HFFc6 (cell line): ENCODE measurements around the gene CBFA2T2. TPM values are rescaled to one million over a fixed set of nuclear protein-coding genes. Genes with fewer than 3 reads are reported as not detected.
"Not testable (repeated sequence)": the region's sequence is repeated elsewhere in the genome, so short reads cannot be mapped to it uniquely, and the experiment has no call there.

Experiments
- DNase-seq: peaks from one replicate; pipeline ENCODE4 v3.0.0-alpha.2; 2018
- H3K27ac Mint-ChIP-seq: 2 replicates; pipeline ENCODE4 v1.8.0; 2020; ENCODE audit warnings: mild to moderate bottlenecking, mixed read lengths
- H3K27me3 Mint-ChIP-seq: 2 replicates; pipeline ENCODE4 v1.8.0; 2021; ENCODE audit warnings: mild to moderate bottlenecking, moderate library complexity, mixed read lengths; ENCODE audit not compliant: insufficient read depth
- H3K36me3 Mint-ChIP-seq: 2 replicates; pipeline ENCODE4 v1.8.0; 2021; ENCODE audit warnings: low read depth, mixed read lengths
- H3K4me1 Mint-ChIP-seq: 2 replicates; pipeline ENCODE4 v1.8.0; 2020; ENCODE audit warnings: low read depth, mixed read lengths
- H3K4me3 Mint-ChIP-seq: 2 replicates; pipeline ENCODE4 v1.8.0; 2020; ENCODE audit warnings: mild to moderate bottlenecking, moderate library complexity, mixed read lengths
- H3K9me3 Mint-ChIP-seq: 2 replicates; pipeline ENCODE4 v1.8.0; 2020; ENCODE audit warnings: mild to moderate bottlenecking, mixed read lengths
- total RNA-seq, 6 experiments: library from RNA; stranded (reverse); fragmentation: NEBNext Ultra II Directional; extraction: Animal tissue kit (Norgen Biotek cat#: 25700); gene quantifications; 2 replicates in 1 of 6; 3 replicates in 5 of 6; pipeline ENCODE4 v1.2.3, GENCODE V29; 2021
- TF ChIP-seq, protein P1 (sequence below): fragments of 200-600 bp; sonication (generic); IDR thresholded peaks from 2 replicates; pipeline ENCODE4 v1.5.0; 2021; ENCODE audit warnings: antibody characterized with exemption, mild to moderate bottlenecking

CBFA2T2 gene
- total RNA-seq, 6 experiments from 2014 or later = 7.0 to 9.1 (median 8.0) TPM

- Mint-ChIP-seq H3K27me3 (no peaks in the 10 kb centered on the region; the same call in 1 of the 2 replicates), H3K36me3 (no peaks in the 10 kb centered on the region), H3K4me3 (peak overlapping the region; percentile 61), H3K27ac (peak overlapping the region; percentile 77), H3K9me3 (no peaks in the 10 kb centered on the region), H3K4me1 (peaks cover 29% of the 10 kb centered on the region)
- TF ChIP-seq, protein P1, sequence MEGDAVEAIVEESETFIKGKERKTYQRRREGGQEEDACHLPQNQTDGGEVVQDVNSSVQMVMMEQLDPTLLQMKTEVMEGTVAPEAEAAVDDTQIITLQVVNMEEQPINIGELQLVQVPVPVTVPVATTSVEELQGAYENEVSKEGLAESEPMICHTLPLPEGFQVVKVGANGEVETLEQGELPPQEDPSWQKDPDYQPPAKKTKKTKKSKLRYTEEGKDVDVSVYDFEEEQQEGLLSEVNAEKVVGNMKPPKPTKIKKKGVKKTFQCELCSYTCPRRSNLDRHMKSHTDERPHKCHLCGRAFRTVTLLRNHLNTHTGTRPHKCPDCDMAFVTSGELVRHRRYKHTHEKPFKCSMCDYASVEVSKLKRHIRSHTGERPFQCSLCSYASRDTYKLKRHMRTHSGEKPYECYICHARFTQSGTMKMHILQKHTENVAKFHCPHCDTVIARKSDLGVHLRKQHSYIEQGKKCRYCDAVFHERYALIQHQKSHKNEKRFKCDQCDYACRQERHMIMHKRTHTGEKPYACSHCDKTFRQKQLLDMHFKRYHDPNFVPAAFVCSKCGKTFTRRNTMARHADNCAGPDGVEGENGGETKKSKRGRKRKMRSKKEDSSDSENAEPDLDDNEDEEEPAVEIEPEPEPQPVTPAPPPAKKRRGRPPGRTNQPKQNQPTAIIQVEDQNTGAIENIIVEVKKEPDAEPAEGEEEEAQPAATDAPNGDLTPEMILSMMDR = no peak
- DNase-seq = no peak
These were observed 41.4 kb downstream of the CBFA2T2 start for GRCh38 chr20:33531047-33531877.

GRCh38 chr20:33531885-33532284 lies 42.0 kb downstream of the CBFA2T2 start:
- peak overlapping the region; percentile 61; the same call in 1 of the 2 replicates for H3K4me3 Mint-ChIP-seq
- H3K4me1 Mint-ChIP-seq = peaks cover 29% of the 10 kb centered on the region
- no peak for DNase-seq
- H3K27ac Mint-ChIP-seq = peak overlapping the region; percentile 77
- H3K27me3 Mint-ChIP-seq = no peaks in the 10 kb centered on the region; the same call in 1 of the 2 replicates
- H3K9me3 Mint-ChIP-seq = no peaks in the 10 kb centered on the region
- H3K36me3 Mint-ChIP-seq = no peaks in the 10 kb centered on the region
- TF ChIP-seq, protein P1 = no peak

DNA sequence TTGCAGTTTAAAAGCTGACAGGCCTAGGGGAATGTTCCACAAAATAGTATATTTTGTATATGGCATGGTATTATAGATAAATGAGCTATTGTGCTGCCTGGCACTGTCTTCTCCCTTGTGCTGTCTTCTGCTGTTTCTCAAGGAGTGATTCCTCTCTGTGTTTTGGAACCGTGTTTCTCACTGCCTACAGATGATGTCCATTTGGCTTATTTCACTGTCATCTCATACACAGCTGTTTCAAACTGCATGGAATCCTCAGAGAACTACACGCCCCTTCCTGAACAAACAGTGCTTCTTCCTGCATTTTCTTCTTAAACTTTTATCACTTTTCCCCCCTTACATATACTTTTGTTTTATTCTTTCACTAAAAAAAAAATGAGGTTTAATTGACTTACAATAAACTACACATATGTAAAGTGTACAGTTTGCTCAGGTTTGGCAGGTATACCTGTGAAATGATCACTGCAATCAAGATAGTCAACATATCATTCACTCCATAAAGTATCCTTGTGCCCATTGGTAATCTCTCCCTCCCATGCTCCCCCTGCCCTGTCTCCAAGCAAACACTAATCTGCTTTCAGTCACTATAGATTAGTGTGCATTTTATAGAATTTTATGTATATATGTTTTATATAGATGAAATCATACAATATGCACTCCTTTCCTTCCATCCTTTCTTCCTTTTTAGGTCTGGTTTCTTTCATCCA lies 43.0 kb downstream of the CBFA2T2 start:
- no peak overlapping the region for H3K4me3 Mint-ChIP-seq
- DNase-seq = no peak
- H3K27me3 Mint-ChIP-seq = no peaks in the 10 kb centered on the region; the same call in 1 of the 2 replicates
- peaks cover 5% of the 10 kb centered on the region; the same call in 1 of the 2 replicates for H3K36me3 Mint-ChIP-seq
- TF ChIP-seq, protein P1 = no peak
- H3K9me3 Mint-ChIP-seq = no peaks in the 10 kb centered on the region
- peaks cover 29% of the 10 kb centered on the region for H3K4me1 Mint-ChIP-seq
- H3K27ac Mint-ChIP-seq = no peak overlapping the region

DNA sequence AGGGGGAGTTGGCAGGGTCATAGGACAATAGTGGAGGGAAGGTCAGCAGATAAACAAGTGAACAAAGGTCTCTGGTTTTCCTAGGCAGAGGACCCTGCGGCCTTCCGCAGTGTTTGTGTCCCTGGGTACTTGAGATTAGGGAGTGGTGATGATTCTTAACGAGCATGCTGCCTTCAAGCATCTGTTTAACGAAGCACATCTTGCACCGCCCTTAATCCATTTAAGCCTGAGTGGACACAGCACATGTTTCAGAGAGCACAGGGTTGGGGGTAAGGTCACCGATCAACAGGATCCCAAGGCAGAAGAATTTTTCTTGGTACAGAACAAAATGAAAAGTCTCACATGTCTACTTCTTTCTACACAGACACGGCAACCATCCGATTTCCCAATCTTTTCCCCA lies 45.8 kb downstream of the CBFA2T2 start:
- H3K36me3 Mint-ChIP-seq, H3K27ac Mint-ChIP-seq, H3K4me3 Mint-ChIP-seq, H3K27me3 Mint-ChIP-seq, H3K9me3 Mint-ChIP-seq, DNase-seq: not testable (repeated sequence)
- peaks cover 44% of the 10 kb centered on the region for H3K4me1 Mint-ChIP-seq

DNA sequence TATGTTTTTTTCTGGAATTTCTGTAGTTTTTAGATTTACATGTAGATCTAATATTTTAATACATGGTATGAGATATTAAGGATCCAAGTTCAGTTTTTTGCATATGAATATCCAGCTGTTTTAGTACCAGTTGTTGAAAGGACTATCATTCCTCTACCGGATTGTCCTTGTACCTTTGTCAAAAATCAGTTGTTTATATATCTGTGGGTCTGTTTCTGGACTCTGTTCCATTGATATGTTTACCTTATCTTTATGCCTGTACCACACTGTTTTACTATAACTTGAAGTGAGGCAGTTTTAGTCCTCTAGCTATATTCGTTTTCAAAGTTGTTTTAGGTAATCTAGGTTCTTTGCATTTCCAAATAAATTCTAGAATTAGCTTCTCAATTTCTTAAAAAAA lies 47.7 kb downstream of the CBFA2T2 start:
- Mint-ChIP-seq H3K4me1 (peaks cover 25% of the 10 kb centered on the region), H3K9me3 (no peaks in the 10 kb centered on the region), H3K27me3 (no peaks in the 10 kb centered on the region; the same call in 1 of the 2 replicates), H3K36me3 (peaks cover 5% of the 10 kb centered on the region; the same call in 1 of the 2 replicates), H3K4me3 (no peak overlapping the region), H3K27ac (no peak overlapping the region)
- TF ChIP-seq, protein P1 = no peak
- no peak for DNase-seq
